HG02943 (cell line): Measurements from ENCODE around the gene PARD3.
A peak's percentile ranks its signal among the peaks of the same experiment; 100 is the strongest.

Experiments used
- ATAC-seq: cut with Tn5 transposase; IDR thresholded peaks from one replicate; pipeline ENCODE4 v1.9.1; 2021; ENCODE audit warnings: mild to moderate bottlenecking, low read depth, moderate library complexity; ENCODE audit not compliant: unreplicated experiment

PARD3 gene

GRCh38 chr10:34637418-34637911, 177.6 kb downstream of the PARD3 start:
- peak; percentile 77 for ATAC-seq

- no peak for ATAC-seq
These were observed 180.0 kb downstream of the PARD3 start for GRCh38 chr10:34635111-34635510.

GRCh38 chr10:34633374-34633773, 181.7 kb downstream of the PARD3 start:
- ATAC-seq = no peak

GRCh38 chr10:34629084-34629483, 186.0 kb downstream of the PARD3 start:
- ATAC-seq = no peak

- no peak for ATAC-seq
These were observed 186.8 kb downstream of the PARD3 start for GRCh38 chr10:34628174-34628796.

GRCh38 chr10:34627741-34628140, 187.4 kb downstream of the PARD3 start:
- ATAC-seq = no peak

- ATAC-seq = no peak
These were observed 187.8 kb downstream of the PARD3 start for GRCh38 chr10:34627331-34627730.

- no peak for ATAC-seq
These were observed 188.8 kb downstream of the PARD3 start for GRCh38 chr10:34626158-34626880.

GRCh38 chr10:34624323-34625153, 190.6 kb downstream of the PARD3 start:
- no peak for ATAC-seq

- no peak for ATAC-seq
These were observed 192.2 kb downstream of the PARD3 start for GRCh38 chr10:34622945-34623344.

GRCh38 chr10:34618611-34619010, 196.5 kb downstream of the PARD3 start:
- no peak for ATAC-seq

GRCh38 chr10:34615770-34616169, 199.3 kb downstream of the PARD3 start:
- no peak for ATAC-seq

GRCh38 chr10:34613491-34613890, 201.6 kb downstream of the PARD3 start:
- no peak for ATAC-seq

GRCh38 chr10:34612938-34613337, 202.2 kb downstream of the PARD3 start:
- ATAC-seq = no peak

- ATAC-seq = no peak
These were observed 202.7 kb downstream of the PARD3 start for GRCh38 chr10:34612446-34612845.

- ATAC-seq = no peak
These were observed 205.7 kb downstream of the PARD3 start for GRCh38 chr10:34609287-34609940.

GRCh38 chr10:34607894-34608293, 207.2 kb downstream of the PARD3 start:
- ATAC-seq = no peak

- ATAC-seq = no peak
These were observed 208.2 kb downstream of the PARD3 start for GRCh38 chr10:34606890-34607289.

- no peak for ATAC-seq
These were observed 212.6 kb downstream of the PARD3 start for GRCh38 chr10:34602478-34602877.

GRCh38 chr10:34601691-34602090, 213.4 kb downstream of the PARD3 start:
- ATAC-seq = no peak
